ENCODE results near the gene KCNIP4.
"Not testable (repeated sequence)": the region's sequence is repeated elsewhere in the genome, so short reads cannot be mapped to it uniquely, and the experiment has no call there.

KCNIP4 gene

GRCh38 chr4:20816287-20816686 lies 1132.3 kb downstream of the KCNIP4 start:
- CTCF ChIA-PET: no interaction called here
- TF ChIP-seq, protein P1, sequence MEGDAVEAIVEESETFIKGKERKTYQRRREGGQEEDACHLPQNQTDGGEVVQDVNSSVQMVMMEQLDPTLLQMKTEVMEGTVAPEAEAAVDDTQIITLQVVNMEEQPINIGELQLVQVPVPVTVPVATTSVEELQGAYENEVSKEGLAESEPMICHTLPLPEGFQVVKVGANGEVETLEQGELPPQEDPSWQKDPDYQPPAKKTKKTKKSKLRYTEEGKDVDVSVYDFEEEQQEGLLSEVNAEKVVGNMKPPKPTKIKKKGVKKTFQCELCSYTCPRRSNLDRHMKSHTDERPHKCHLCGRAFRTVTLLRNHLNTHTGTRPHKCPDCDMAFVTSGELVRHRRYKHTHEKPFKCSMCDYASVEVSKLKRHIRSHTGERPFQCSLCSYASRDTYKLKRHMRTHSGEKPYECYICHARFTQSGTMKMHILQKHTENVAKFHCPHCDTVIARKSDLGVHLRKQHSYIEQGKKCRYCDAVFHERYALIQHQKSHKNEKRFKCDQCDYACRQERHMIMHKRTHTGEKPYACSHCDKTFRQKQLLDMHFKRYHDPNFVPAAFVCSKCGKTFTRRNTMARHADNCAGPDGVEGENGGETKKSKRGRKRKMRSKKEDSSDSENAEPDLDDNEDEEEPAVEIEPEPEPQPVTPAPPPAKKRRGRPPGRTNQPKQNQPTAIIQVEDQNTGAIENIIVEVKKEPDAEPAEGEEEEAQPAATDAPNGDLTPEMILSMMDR (conservative IDR thresholded peaks at IDR 0.05; ENCODE audit: low read depth): no peak

GRCh38 chr4:20813700-20814099 lies 1134.9 kb downstream of the KCNIP4 start:
- DNase-seq (ENCODE audit: low spot score): no peak
- ChIA-PET POLR2A (ENCODE audit: low non-redundant PET) (no interaction called here), CTCF (no interaction called here)
- TF ChIP-seq, protein P1 (conservative IDR thresholded peaks at IDR 0.05; ENCODE audit: low read depth): no peak
- no peak overlapping the region for H3K27ac ChIP-seq

More at GRCh38 chr4:20816287-20816686, 1132.3 kb downstream of the KCNIP4 start:
- DNase-seq (ENCODE audit: low spot score): no peak
- POLR2A ChIA-PET (ENCODE audit: low non-redundant PET): no interaction called here
- H3K27ac ChIP-seq: no peak overlapping the region

DNA sequence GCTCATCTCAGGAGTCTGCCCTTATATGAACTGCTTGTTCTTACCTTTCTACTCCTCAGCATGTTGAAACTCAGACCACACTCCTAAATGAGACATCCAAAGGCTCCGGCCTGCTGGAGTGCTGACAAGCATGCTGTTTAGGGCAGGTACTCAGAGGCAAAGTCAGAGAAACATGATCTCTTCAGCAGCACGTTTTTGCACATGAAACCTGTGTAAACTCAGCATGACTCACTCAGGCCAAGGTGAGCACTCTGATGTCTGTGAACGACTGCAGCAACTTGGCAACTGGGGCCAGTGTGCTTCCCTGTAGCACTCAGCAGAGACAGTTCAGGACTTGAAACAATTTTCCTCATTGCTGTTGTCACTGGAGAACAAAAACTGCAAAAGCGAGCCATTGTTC lies 1138.8 kb downstream of the KCNIP4 start:
- peak overlapping the region; percentile 64 for H3K27ac ChIP-seq
- ChIA-PET POLR2A (ENCODE audit: low non-redundant PET) (no interaction called here), CTCF (no interaction called here)
- DNase-seq (ENCODE audit: low spot score): peak; percentile 83
- TF ChIP-seq, protein P1 (conservative IDR thresholded peaks at IDR 0.05; ENCODE audit: low read depth): no peak

- TF ChIP-seq, protein P1 (conservative IDR thresholded peaks at IDR 0.05; ENCODE audit: low read depth): no peak
- no peak overlapping the region for H3K27ac ChIP-seq
- ChIA-PET POLR2A (ENCODE audit: low non-redundant PET) (no interaction called here), CTCF (no interaction called here)
- peak; percentile 8 for DNase-seq (ENCODE audit: low spot score)
These were observed 1142.9 kb downstream of the KCNIP4 start for GRCh38 chr4:20805716-20806115.

GRCh38 chr4:20787940-20788665 lies 1160.5 kb downstream of the KCNIP4 start:
- H3K27ac ChIP-seq: no peak overlapping the region
- DNase-seq (ENCODE audit: low spot score): no peak
- ChIA-PET POLR2A (ENCODE audit: low non-redundant PET) (no interaction called here), CTCF (no interaction called here)
- TF ChIP-seq, protein P1 (conservative IDR thresholded peaks at IDR 0.05; ENCODE audit: low read depth): no peak

DNA sequence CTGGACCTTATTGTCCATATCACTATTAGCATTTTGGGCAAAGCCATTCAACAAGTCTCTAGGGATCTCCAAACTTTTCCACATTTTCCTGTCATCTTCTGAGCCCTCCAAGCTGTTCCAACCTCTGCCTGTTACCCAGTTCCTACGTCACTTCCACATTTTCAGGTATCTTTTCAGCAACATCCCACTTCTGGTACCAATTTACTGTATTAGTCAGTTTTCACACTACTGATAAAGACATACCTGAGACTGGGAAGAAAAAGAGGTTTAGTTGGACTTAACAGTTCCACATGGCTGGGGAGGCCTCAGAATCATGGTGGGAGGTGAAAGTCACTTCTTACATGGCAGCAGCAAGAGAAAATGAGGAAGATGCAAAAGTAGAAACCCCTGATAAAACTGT lies 1165.4 kb downstream of the KCNIP4 start:
- CTCF ChIA-PET: interaction anchor here (1.2 kb wide), 1 partner anchor 9 kb away, joined by 5 read pairs; no protein-coding TSS in a partner anchor
- H3K27ac ChIP-seq; DNase-seq (ENCODE audit: low spot score); POLR2A ChIA-PET (ENCODE audit: low non-redundant PET): not testable (repeated sequence)

DNA sequence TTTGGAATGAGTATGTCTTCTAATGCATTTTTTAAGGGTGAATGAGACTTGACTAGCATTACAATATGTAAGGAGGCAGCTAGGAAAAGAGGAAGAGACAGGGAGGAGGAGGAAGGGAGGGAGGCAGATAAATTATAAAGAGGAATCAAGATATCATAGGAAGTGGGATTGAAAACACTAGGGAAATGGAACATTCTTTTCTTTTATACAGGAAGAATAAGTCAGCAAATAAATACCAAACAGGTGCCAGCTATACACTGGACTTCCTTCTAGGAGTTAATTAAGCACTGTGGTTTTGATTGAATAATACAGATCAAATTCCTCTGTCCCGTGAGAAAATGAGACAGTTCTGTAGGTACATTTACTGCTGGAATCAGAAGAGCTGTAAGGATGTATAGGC lies 1169.7 kb downstream of the KCNIP4 start:
- DNase-seq (ENCODE audit: low spot score): no peak
- CTCF ChIA-PET: interaction anchor here (0.6 kb wide), 2 partner anchors 402 to 407 kb away, joined by 3 to 5 read pairs; no protein-coding TSS in a partner anchor
- H3K27ac ChIP-seq: no peak overlapping the region
- POLR2A ChIA-PET (ENCODE audit: low non-redundant PET): no interaction called here
- TF ChIP-seq, protein P1 (conservative IDR thresholded peaks at IDR 0.05; ENCODE audit: low read depth): no peak
